GM23338 (cell line): ENCODE measurements around the gene STAT5B. TPM values are rescaled to one million over a fixed set of nuclear protein-coding genes. Genes with fewer than 3 reads are reported as not detected.

Experiments
- ATAC-seq: fragments of 200-7000 bp; cut with Tn5 transposase; 3 replicates; pipeline ENCODE4 v1.9.1; 2020
- DNase-seq: peaks from one replicate; pipeline ENCODE4 v3.0.0-alpha.2; 2015; ENCODE audit warnings: low spot score
- H2AFZ ChIP-seq: fragments of 200-600 bp; sonication (generic); 2 replicates; pipeline ENCODE4 v1.8.0; 2016; ENCODE audit warnings: antibody characterized with exemption, mild to moderate bottlenecking, moderate library complexity
- H3F3A ChIP-seq: fragments of 200-600 bp; sonication (generic); replicated peaks from 2 replicates; pipeline ENCODE4 v1.8.0; 2017; ENCODE audit warnings: antibody characterized with exemption, mixed run types, low read depth
- H3K27ac ChIP-seq: fragments of 200-600 bp; sonication (generic); 2 replicates; pipeline ENCODE4 v1.6.1; 2016; ENCODE audit warnings: low read depth
- H3K27me3 ChIP-seq: fragments of 200-600 bp; sonication (generic); 2 replicates; pipeline ENCODE4 v1.8.0; 2016; ENCODE audit warnings: mild to moderate bottlenecking, mixed run types, moderate library complexity; ENCODE audit not compliant: insufficient read depth
- H3K36me3 ChIP-seq: fragments of 200-600 bp; sonication (generic); 2 replicates; pipeline ENCODE4 v1.8.0; 2016; ENCODE audit warnings: mild to moderate bottlenecking; ENCODE audit not compliant: insufficient read depth
- H3K4me1 ChIP-seq: fragments of 200-600 bp; sonication (generic); 2 replicates; pipeline ENCODE4 v1.8.0; 2016; ENCODE audit warnings: mild to moderate bottlenecking, moderate library complexity; ENCODE audit not compliant: insufficient read depth
- H3K4me2 ChIP-seq: fragments of 200-600 bp; sonication (generic); 2 replicates; pipeline ENCODE4 v1.7.1; 2017; ENCODE audit warnings: mixed run types
- H3K4me3 ChIP-seq: fragments of 200-600 bp; sonication (generic); 2 replicates; pipeline ENCODE4 v1.6.1; 2016; ENCODE audit warnings: mixed run types
- H3K79me2 ChIP-seq: fragments of 200-600 bp; sonication (generic); replicated peaks from 2 replicates; pipeline ENCODE4 v1.8.0; 2017; ENCODE audit warnings: mild to moderate bottlenecking; ENCODE audit not compliant: insufficient read depth
- H3K9me2 ChIP-seq: fragments of 200-600 bp; sonication (generic); 2 replicates; pipeline ENCODE4 v1.8.0; 2017; ENCODE audit not compliant: insufficient read depth
- H4K20me1 ChIP-seq: fragments of 200-600 bp; sonication (generic); replicated peaks from 2 replicates; pipeline ENCODE4 v1.8.0; 2017; ENCODE audit warnings: mild to moderate bottlenecking; ENCODE audit not compliant: insufficient read depth
- H3K27ac Mint-ChIP-seq: 2 replicates; pipeline ENCODE4 v1.8.0; 2020; ENCODE audit warnings: inconsistent platforms, mild to moderate bottlenecking, moderate library complexity, mixed read lengths
- H3K27me3 Mint-ChIP-seq: 3 replicates; pipeline ENCODE4 v1.8.0; 2022; ENCODE audit warnings: low read depth, mild to moderate bottlenecking, moderate library complexity, mixed read lengths, inconsistent platforms; ENCODE audit not compliant: insufficient read depth, poor library complexity
- H3K36me3 Mint-ChIP-seq: 3 replicates; pipeline ENCODE4 v1.8.0; 2021; ENCODE audit warnings: low read depth, mild to moderate bottlenecking, inconsistent platforms, moderate library complexity, mixed read lengths
- H3K4me1 Mint-ChIP-seq: 3 replicates; pipeline ENCODE4 v1.8.0; 2020; ENCODE audit warnings: mild to moderate bottlenecking, inconsistent platforms, mixed read lengths
- H3K4me3 Mint-ChIP-seq: 3 replicates; pipeline ENCODE4 v1.8.0; 2021; ENCODE audit warnings: moderate library complexity, mild to moderate bottlenecking, inconsistent platforms, mixed read lengths
- H3K9me3 Mint-ChIP-seq: 3 replicates; pipeline ENCODE4 v1.8.0; 2020; ENCODE audit warnings: moderate library complexity, mild to moderate bottlenecking, inconsistent platforms, mixed read lengths
- CREB1 ChIP-seq: fragments of 250-450 bp; sonication (Bioruptor Pico); IDR thresholded peaks from 2 replicates; pipeline ENCODE4 v1.5.0; 2020; ENCODE audit warnings: low read depth, mild to moderate bottlenecking, moderate library complexity
- CTCF ChIP-seq, 2 experiments: fragments of 200-600 bp in 1 of 2; sonication (generic) in 1 of 2; conservative IDR thresholded peaks; 2 replicates each; pipeline versions ENCODE4 v1.5.1 to v1.6.1; 2016 to 2017; ENCODE audit warnings: antibody characterized with exemption in 2 of 2, low read depth in 2 of 2, mild to moderate bottlenecking in 2 of 2, moderate library complexity in 1 of 2
- EZH2 ChIP-seq: fragments of 200-600 bp; sonication (generic); IDR thresholded peaks from one replicate; pipeline ENCODE4 v1.8.0; 2017; ENCODE audit warnings: antibody characterized with exemption, mild to moderate bottlenecking, low read depth; ENCODE audit not compliant: unreplicated experiment
- NANOG ChIP-seq: IDR thresholded peaks from 2 replicates; pipeline ENCODE4 v1.6.1; 2016; ENCODE audit warnings: antibody characterized with exemption, borderline replicate concordance
- POLR2AphosphoS5 ChIP-seq: IDR thresholded peaks from 2 replicates; pipeline ENCODE4 v1.6.1; 2016; ENCODE audit warnings: antibody characterized with exemption, low read depth
- REST ChIP-seq: IDR thresholded peaks from one replicate; pipeline ENCODE4 v1.6.1; 2018; ENCODE audit warnings: antibody characterized with exemption; ENCODE audit not compliant: unreplicated experiment
- STAT1 ChIP-seq: IDR thresholded peaks from one replicate; pipeline ENCODE4 v1.6.1; 2016; ENCODE audit warnings: antibody characterized with exemption; ENCODE audit not compliant: unreplicated experiment
- ZNF331 ChIP-seq: fragments of 250-450 bp; sonication (Bioruptor Pico); IDR thresholded peaks from 2 replicates; pipeline ENCODE4 v1.5.0; 2020; ENCODE audit warnings: low read depth, mild to moderate bottlenecking, moderate library complexity
- polyA plus RNA-seq: library from polyadenylated mRNA; unstranded; fragments of >200 nt; fragmentation: Nextera tagmentation; extraction: Ambion mirVana; gene quantifications from 2 replicates; pipeline ENCODE4 v1.2.1, GENCODE V29; 2016
- total RNA-seq: library from RNA; depleted of rRNA; stranded (reverse); fragments of >200 nt; shearing (Covaris generic); gene quantifications from 2 replicates; pipeline ENCODE4 v1.2.3, GENCODE V29; 2014
- TF ChIP-seq, protein P1 (sequence below): IDR thresholded peaks from 2 replicates; pipeline ENCODE4 v1.6.1; 2016; ENCODE audit warnings: antibody characterized with exemption
- TF ChIP-seq, protein P2 (sequence below): fragments of 250-450 bp; sonication (Bioruptor Pico); IDR thresholded peaks from 2 replicates; pipeline ENCODE4 v1.5.0; 2020; ENCODE audit warnings: mild to moderate bottlenecking, moderate library complexity

STAT5B gene
- total and polyA plus RNA-seq, 2 experiments from 2014 or later: 13.9 to 60.5 TPM

GRCh38 chr17:42160531-42160910 lies 115.7 kb downstream of the STAT5B start:
- no peak overlapping the region for H3K27ac ChIP-seq
- Mint-ChIP-seq H3K4me1 (peaks cover 16% of the 10 kb centered on the region), H3K27me3 (peaks cover 9% of the 10 kb centered on the region), H3K27ac (no peak overlapping the region), H3K9me3 (no peaks in the 10 kb centered on the region), H3K36me3 (no peaks in the 10 kb centered on the region; the same call in 2 of the 3 replicates), H3K4me3 (no peak overlapping the region)
- H3K9me2 ChIP-seq: no peaks in the 10 kb centered on the region
- H2AFZ ChIP-seq: no peak overlapping the region
- ATAC-seq (no peak), DNase-seq (no peak)
- H3K27me3 ChIP-seq: no peaks in the 10 kb centered on the region
- H3K4me2 ChIP-seq: no peak overlapping the region
- no peaks in the 10 kb centered on the region for H3K79me2 ChIP-seq
- peaks cover 7% of the 10 kb centered on the region; the same call in 1 of the 2 replicates for H3F3A ChIP-seq
- H3K4me1 ChIP-seq: peaks cover 9% of the 10 kb centered on the region
- no peaks in the 10 kb centered on the region; the same call in 1 of the 2 replicates for H4K20me1 ChIP-seq
- H3K4me3 ChIP-seq: no peak overlapping the region
- TF ChIP-seq, protein P1, sequence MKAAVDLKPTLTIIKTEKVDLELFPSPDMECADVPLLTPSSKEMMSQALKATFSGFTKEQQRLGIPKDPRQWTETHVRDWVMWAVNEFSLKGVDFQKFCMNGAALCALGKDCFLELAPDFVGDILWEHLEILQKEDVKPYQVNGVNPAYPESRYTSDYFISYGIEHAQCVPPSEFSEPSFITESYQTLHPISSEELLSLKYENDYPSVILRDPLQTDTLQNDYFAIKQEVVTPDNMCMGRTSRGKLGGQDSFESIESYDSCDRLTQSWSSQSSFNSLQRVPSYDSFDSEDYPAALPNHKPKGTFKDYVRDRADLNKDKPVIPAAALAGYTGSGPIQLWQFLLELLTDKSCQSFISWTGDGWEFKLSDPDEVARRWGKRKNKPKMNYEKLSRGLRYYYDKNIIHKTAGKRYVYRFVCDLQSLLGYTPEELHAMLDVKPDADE: no peak
- TF ChIP-seq EZH2 (no peak), REST (no peak), CTCF (conservative IDR thresholded peaks at IDR 0.05; ENCODE audit: low read depth in 2 of 2) (no peak), NANOG (no peak), ZNF331 (CRISPR knock-in tag) (no peak), POLR2AphosphoS5 (no peak), CREB1 (CRISPR knock-in tag) (no peak), STAT1 (no peak)
- TF ChIP-seq, protein P2, sequence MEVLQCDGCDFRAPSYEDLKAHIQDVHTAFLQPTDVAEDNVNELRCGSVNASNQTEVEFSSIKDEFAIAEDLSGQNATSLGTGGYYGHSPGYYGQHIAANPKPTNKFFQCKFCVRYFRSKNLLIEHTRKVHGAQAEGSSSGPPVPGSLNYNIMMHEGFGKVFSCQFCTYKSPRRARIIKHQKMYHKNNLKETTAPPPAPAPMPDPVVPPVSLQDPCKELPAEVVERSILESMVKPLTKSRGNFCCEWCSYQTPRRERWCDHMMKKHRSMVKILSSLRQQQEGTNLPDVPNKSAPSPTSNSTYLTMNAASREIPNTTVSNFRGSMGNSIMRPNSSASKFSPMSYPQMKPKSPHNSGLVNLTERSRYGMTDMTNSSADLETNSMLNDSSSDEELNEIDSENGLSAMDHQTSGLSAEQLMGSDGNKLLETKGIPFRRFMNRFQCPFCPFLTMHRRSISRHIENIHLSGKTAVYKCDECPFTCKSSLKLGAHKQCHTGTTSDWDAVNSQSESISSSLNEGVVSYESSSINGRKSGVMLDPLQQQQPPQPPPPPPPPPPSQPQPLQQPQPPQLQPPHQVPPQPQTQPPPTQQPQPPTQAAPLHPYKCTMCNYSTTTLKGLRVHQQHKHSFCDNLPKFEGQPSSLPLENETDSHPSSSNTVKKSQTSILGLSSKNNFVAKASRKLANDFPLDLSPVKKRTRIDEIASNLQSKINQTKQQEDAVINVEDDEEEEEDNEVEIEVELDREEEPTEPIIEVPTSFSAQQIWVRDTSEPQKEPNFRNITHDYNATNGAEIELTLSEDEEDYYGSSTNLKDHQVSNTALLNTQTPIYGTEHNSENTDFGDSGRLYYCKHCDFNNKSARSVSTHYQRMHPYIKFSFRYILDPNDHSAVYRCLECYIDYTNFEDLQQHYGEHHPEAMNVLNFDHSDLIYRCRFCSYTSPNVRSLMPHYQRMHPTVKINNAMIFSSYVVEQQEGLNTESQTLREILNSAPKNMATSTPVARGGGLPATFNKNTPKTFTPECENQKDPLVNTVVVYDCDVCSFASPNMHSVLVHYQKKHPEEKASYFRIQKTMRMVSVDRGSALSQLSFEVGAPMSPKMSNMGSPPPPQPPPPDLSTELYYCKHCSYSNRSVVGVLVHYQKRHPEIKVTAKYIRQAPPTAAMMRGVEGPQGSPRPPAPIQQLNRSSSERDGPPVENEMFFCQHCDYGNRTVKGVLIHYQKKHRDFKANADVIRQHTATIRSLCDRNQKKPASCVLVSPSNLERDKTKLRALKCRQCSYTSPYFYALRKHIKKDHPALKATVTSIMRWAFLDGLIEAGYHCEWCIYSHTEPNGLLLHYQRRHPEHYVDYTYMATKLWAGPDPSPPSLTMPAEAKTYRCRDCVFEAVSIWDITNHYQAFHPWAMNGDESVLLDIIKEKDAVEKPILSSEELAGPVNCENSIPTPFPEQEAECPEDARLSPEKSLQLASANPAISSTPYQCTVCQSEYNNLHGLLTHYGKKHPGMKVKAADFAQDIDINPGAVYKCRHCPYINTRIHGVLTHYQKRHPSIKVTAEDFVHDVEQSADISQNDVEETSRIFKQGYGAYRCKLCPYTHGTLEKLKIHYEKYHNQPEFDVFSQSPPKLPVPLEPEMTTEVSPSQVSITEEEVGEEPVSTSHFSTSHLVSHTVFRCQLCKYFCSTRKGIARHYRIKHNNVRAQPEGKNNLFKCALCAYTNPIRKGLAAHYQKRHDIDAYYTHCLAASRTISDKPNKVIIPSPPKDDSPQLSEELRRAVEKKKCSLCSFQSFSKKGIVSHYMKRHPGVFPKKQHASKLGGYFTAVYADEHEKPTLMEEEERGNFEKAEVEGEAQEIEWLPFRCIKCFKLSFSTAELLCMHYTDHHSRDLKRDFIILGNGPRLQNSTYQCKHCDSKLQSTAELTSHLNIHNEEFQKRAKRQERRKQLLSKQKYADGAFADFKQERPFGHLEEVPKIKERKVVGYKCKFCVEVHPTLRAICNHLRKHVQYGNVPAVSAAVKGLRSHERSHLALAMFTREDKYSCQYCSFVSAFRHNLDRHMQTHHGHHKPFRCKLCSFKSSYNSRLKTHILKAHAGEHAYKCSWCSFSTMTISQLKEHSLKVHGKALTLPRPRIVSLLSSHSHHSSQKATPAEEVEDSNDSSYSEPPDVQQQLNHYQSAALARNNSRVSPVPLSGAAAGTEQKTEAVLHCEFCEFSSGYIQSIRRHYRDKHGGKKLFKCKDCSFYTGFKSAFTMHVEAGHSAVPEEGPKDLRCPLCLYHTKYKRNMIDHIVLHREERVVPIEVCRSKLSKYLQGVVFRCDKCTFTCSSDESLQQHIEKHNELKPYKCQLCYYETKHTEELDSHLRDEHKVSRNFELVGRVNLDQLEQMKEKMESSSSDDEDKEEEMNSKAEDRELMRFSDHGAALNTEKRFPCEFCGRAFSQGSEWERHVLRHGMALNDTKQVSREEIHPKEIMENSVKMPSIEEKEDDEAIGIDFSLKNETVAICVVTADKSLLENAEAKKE: no peak
- no peaks in the 10 kb centered on the region for H3K36me3 ChIP-seq
